HL-60 (cell line): ENCODE measurements around the gene GNG4.
"Not testable (repeated sequence)": the region's sequence is repeated elsewhere in the genome, so short reads cannot be mapped to it uniquely, and the experiment has no call there.

Experiments
- DNase-seq, 2 experiments: peaks; one replicate each; pipeline ENCODE4 v3.0.0-alpha.2; 2010 to 2020; ENCODE audit warnings: low read depth in 1 of 2, low spot score in 1 of 2
- H3K27ac ChIP-seq: fragments of 250-450 bp; sonication (Bioruptor Pico); replicated peaks from 2 replicates; pipeline ENCODE4 v1.5.1; 2020; ENCODE audit warnings: mild to moderate bottlenecking, moderate library complexity
- H3K27me3 ChIP-seq: fragments of 250-450 bp; sonication (Bioruptor Pico); 2 replicates; pipeline ENCODE4 v1.5.1; 2021; ENCODE audit warnings: mild to moderate bottlenecking, moderate library complexity; ENCODE audit not compliant: insufficient read depth, poor library complexity, severe bottlenecking
- H3K4me3 ChIP-seq: replicated peaks from 2 replicates; pipeline ENCODE4 v1.5.1; 2011; ENCODE audit warnings: mild to moderate bottlenecking, control low read depth, low read length; ENCODE audit not compliant: insufficient read depth
- GABPA ChIP-seq: IDR thresholded peaks from 2 replicates; pipeline ENCODE4 v1.6.1; 2012; ENCODE audit warnings: low read depth
- POLR2AphosphoS5 ChIP-seq: IDR thresholded peaks from 2 replicates; pipeline ENCODE4 v1.6.1; 2012; ENCODE audit warnings: low read depth
- SPI1 ChIP-seq: IDR thresholded peaks from 2 replicates; pipeline ENCODE4 v1.6.1; 2012; ENCODE audit warnings: low read depth, mild to moderate bottlenecking, borderline replicate concordance
- TF ChIP-seq, protein P1 (sequence below): IDR thresholded peaks from 2 replicates; pipeline ENCODE4 v1.6.1; 2012; ENCODE audit warnings: low read depth; ENCODE audit not compliant: insufficient replicate concordance
- TF ChIP-seq, protein P2 (sequence below): IDR thresholded peaks from one replicate; pipeline ENCODE4 v1.5.1; 2011; ENCODE audit warnings: low read length, control low read depth, inconsistent platforms; ENCODE audit not compliant: insufficient read depth

GNG4 gene

DNA sequence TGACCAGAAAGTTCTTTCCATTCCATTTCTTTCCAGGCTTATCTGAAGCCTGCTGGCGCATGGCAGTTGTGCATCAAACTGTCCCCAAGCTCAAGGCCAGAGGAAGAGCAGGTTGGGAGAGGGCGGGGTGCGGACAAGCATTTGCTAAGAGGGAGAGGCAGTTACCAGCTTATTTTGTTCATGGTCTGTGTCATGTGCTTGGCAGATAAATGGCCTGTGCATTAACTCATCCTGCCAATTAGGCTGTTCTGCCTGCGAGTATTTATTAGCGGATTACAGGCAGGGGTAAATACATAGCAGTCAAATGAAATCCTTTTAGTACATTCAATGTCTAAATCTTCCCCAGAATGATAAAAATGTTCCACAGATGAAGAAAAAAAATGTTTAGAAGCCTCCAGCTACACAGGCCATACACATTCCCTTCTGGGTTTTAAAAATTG, 96.5 kb downstream of the GNG4 start:
- no peaks in the 10 kb centered on the region for H3K27me3 ChIP-seq
- TF ChIP-seq, protein P1, sequence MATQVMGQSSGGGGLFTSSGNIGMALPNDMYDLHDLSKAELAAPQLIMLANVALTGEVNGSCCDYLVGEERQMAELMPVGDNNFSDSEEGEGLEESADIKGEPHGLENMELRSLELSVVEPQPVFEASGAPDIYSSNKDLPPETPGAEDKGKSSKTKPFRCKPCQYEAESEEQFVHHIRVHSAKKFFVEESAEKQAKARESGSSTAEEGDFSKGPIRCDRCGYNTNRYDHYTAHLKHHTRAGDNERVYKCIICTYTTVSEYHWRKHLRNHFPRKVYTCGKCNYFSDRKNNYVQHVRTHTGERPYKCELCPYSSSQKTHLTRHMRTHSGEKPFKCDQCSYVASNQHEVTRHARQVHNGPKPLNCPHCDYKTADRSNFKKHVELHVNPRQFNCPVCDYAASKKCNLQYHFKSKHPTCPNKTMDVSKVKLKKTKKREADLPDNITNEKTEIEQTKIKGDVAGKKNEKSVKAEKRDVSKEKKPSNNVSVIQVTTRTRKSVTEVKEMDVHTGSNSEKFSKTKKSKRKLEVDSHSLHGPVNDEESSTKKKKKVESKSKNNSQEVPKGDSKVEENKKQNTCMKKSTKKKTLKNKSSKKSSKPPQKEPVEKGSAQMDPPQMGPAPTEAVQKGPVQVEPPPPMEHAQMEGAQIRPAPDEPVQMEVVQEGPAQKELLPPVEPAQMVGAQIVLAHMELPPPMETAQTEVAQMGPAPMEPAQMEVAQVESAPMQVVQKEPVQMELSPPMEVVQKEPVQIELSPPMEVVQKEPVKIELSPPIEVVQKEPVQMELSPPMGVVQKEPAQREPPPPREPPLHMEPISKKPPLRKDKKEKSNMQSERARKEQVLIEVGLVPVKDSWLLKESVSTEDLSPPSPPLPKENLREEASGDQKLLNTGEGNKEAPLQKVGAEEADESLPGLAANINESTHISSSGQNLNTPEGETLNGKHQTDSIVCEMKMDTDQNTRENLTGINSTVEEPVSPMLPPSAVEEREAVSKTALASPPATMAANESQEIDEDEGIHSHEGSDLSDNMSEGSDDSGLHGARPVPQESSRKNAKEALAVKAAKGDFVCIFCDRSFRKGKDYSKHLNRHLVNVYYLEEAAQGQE, result no peak
- no peak overlapping the region for H3K27ac ChIP-seq
- no peak overlapping the region for H3K4me3 ChIP-seq
- DNase-seq, result no peak

DNA sequence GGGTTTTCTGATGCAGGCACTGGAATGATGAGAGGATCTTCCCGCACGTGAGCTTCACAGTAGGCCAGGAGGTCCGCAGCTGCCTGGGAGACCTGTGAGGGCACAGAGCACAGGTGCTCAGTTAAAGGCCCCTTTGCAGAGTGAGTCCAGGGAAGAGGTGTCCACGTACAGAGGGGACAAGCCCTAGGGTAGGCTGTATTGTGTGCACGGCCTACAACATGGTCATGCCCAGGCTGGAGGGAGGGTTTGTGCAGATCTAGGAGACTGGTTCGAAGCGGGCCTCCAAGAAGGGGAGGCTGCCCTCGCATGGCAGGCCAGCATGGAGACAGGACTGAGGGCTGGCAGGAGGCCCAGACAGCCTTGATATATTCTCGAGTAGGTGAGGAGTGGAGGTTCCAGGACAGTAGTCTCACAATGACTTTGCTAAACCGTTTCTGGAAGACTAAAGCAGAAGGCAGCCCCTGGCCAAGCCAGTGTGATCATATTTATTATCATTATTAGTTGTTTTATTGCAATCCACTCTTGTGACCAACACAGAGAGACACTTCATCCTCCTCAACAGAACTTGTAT, 97.4 kb downstream of the GNG4 start:
- no peak overlapping the region for H3K4me3 ChIP-seq
- H3K27me3 ChIP-seq, result no peaks in the 10 kb centered on the region
- no peak overlapping the region for H3K27ac ChIP-seq
- TF ChIP-seq POLR2AphosphoS5 (no peak), GABPA (no peak), SPI1 (no peak)
- TF ChIP-seq, protein P2, sequence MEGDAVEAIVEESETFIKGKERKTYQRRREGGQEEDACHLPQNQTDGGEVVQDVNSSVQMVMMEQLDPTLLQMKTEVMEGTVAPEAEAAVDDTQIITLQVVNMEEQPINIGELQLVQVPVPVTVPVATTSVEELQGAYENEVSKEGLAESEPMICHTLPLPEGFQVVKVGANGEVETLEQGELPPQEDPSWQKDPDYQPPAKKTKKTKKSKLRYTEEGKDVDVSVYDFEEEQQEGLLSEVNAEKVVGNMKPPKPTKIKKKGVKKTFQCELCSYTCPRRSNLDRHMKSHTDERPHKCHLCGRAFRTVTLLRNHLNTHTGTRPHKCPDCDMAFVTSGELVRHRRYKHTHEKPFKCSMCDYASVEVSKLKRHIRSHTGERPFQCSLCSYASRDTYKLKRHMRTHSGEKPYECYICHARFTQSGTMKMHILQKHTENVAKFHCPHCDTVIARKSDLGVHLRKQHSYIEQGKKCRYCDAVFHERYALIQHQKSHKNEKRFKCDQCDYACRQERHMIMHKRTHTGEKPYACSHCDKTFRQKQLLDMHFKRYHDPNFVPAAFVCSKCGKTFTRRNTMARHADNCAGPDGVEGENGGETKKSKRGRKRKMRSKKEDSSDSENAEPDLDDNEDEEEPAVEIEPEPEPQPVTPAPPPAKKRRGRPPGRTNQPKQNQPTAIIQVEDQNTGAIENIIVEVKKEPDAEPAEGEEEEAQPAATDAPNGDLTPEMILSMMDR, result no peak
- TF ChIP-seq, protein P1, result no peak
- DNase-seq, result no peak

DNA sequence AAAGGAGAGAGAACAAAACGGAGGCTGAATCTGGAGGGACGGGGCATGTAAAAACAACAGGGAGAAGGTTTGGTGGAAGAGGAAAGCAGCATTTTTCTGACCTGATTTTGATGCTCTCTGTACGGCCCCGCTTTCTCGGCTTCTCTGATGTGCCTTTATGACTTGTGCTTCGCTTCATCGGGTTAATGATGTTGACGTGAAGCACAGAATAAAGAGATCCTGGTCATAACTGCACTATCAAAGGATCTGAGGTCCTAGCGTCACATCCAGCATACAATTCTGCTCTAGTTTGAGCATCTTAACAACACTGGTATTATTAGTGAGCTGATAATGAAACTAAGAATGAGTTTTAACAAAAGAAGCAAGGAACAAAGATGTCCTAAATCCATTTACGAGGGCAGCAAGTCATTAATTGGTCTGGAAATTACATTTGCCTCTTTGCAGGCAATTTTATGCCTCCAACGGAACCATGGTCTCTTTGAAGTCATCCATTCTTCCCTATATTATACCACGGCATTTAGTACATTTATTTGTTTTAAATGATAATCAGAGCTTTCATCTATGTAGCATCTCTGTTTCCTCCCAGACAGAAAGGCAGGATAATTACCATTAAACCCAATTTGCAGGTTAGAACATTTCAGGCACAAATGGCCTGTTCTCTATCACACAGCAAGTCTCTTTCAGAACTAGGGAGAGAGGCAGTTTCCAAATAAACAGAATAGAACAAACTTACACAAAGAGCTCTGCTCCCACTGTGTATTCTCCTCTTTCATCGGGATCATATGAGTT, 100.0 kb downstream of the GNG4 start:
- no peak overlapping the region for H3K4me3 ChIP-seq
- H3K27ac ChIP-seq, result no peak overlapping the region
- H3K27me3 ChIP-seq, result no peaks in the 10 kb centered on the region
- no peak for DNase-seq
- TF ChIP-seq, protein P2, result no peak
- TF ChIP-seq SPI1 (no peak), POLR2AphosphoS5 (no peak), GABPA (no peak)
- TF ChIP-seq, protein P1, result no peak

DNA sequence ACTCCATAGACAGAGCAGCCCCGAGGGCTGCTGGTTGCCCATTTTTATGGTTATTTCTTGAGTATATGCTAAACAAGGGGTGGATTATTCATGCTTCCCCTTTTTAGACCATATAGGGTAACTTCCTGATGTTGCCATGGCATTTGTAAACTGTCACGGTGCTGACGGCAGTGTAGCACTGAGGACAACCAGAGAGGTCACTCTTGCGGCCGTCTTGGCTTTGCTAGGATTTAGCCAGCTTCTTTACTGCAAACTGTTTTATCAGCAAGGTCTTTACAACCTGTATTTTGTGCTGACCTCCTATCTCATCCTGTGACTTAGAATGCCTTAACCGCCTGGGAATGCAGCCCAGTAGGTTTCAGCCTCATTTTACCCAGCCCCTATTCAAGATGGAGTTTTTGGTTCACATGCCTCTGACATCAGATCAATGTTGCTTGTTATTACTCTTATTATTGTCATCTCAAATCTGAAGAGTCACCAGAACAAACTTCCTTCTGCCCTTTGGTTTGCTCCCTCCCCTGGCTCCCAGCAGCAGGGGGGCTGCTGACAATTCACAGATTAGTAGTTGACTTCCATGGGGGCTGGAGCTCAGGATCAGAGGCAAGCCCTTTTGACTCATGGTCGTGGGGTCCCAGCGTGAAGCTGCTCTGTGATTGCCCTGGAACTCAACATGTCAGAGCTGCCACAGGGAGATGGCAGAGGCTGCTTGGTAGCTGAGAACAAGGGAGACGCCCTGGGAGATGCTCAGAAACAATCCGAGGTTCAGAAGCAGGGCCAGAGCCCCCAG, 103.0 kb downstream of the GNG4 start:
- H3K4me3 ChIP-seq, H3K27me3 ChIP-seq: not testable (repeated sequence)
- peak in 1 of 2 experiments; percentile 73 for DNase-seq
- peak overlapping the region; percentile 33; the same call in 1 of the 2 replicates for H3K27ac ChIP-seq
